Upper lobe of right lung (tissue), 1 donor: ENCODE measurements around the gene TMEM207. TPM values are rescaled to one million over a fixed set of nuclear protein-coding genes. Genes with fewer than 3 reads are reported as not detected.
"Not testable (repeated sequence)": the region's sequence is repeated elsewhere in the genome, so short reads cannot be mapped to it uniquely, and the experiment has no call there.

Experiments
- ATAC-seq: fragments of 200-7000 bp; cut with Tn5 transposase; one replicate; pipeline ENCODE4 v1.9.1; 2020; ENCODE audit warnings: mild to moderate bottlenecking, moderate library complexity
- DNase-seq: peaks from one replicate; pipeline ENCODE4 v3.0.0-alpha.2; 2020
- H3K27ac ChIP-seq: fragments of 200-600 bp; one replicate; pipeline ENCODE4 v1.8.0; 2022
- H3K27me3 ChIP-seq: fragments of 200-600 bp; one replicate; pipeline ENCODE4 v1.8.0; 2022; ENCODE audit warnings: mild to moderate bottlenecking
- H3K36me3 ChIP-seq: fragments of 200-600 bp; one replicate; pipeline ENCODE4 v1.8.0; 2022
- H3K4me1 ChIP-seq: fragments of 200-600 bp; one replicate; pipeline ENCODE4 v1.8.0; 2022
- H3K4me3 ChIP-seq: fragments of 200-600 bp; one replicate; pipeline ENCODE4 v1.8.0; 2022; ENCODE audit warnings: mild to moderate bottlenecking
- H3K9me3 ChIP-seq: fragments of 200-600 bp; one replicate; pipeline ENCODE4 v1.8.0; 2022
- intact Hi-C: fragments of 100-400 bp; cut with DNase I; formaldehyde crosslinking; loops from one replicate; pipeline ENCODE4 v1.11.0; 2022
- total RNA-seq: library from RNA; stranded (reverse); fragmentation: NEBNext Ultra II Directional; extraction: Animal tissue kit (Norgen Biotek cat#: 25700); gene quantifications from one replicate; pipeline ENCODE4 v1.2.1, GENCODE V29; 2021
- TF ChIP-seq, protein P1 (sequence below): fragments of 200-600 bp; IDR thresholded peaks from one replicate; pipeline ENCODE4 v1.8.0; 2022; ENCODE audit warnings: antibody characterized with exemption
- donor health status: DM: no; HTN: yes; CAD: no; lungs with severe emphysema.

Gene TMEM207
- total RNA-seq, 1 donor from 2014 or later, result not detected

- Histone ChIP-seq H3K27ac (no peak overlapping the region), H3K4me1 (no peaks in the 10 kb centered on the region), H3K9me3 (no peaks in the 10 kb centered on the region), H3K4me3 (no peak overlapping the region), H3K27me3 (no peaks in the 10 kb centered on the region), H3K36me3 (no peaks in the 10 kb centered on the region)
- no peak for DNase-seq
- TF ChIP-seq, protein P1, sequence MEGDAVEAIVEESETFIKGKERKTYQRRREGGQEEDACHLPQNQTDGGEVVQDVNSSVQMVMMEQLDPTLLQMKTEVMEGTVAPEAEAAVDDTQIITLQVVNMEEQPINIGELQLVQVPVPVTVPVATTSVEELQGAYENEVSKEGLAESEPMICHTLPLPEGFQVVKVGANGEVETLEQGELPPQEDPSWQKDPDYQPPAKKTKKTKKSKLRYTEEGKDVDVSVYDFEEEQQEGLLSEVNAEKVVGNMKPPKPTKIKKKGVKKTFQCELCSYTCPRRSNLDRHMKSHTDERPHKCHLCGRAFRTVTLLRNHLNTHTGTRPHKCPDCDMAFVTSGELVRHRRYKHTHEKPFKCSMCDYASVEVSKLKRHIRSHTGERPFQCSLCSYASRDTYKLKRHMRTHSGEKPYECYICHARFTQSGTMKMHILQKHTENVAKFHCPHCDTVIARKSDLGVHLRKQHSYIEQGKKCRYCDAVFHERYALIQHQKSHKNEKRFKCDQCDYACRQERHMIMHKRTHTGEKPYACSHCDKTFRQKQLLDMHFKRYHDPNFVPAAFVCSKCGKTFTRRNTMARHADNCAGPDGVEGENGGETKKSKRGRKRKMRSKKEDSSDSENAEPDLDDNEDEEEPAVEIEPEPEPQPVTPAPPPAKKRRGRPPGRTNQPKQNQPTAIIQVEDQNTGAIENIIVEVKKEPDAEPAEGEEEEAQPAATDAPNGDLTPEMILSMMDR, result no peak
- intact Hi-C loops, result no loop called here
- no peak for ATAC-seq
Observed at GRCh38 chr3:190486908-190487607, 37.4 kb upstream of the TMEM207 start.

DNA sequence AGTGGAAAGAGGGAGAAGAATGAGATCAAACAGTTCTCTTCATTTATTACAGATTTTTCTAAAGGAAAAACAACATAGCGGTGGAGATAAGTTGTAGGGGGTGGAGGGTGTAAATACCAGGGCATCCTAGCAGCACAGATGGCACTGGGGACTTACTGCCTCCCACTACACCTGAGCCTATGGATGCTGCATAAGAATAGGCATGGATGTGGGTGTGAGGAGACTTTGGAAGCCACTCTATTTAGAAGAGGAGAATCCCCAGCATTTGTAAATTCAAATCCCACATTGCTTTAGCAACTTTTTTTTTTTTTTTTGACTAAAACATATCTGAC is 36.8 kb upstream of the TMEM207 start:
- H3K4me3 ChIP-seq, result no peak overlapping the region

GRCh38 chr3:190485830-190486532 is 36.3 kb upstream of the TMEM207 start:
- Histone ChIP-seq H3K27me3 (no peaks in the 10 kb centered on the region), H3K4me1 (no peaks in the 10 kb centered on the region), H3K9me3 (no peaks in the 10 kb centered on the region), H3K36me3 (no peaks in the 10 kb centered on the region), H3K4me3 (no peak overlapping the region), H3K27ac (no peak overlapping the region)
- DNase-seq, result no peak
- no peak for ATAC-seq
- intact Hi-C loops, result no loop called here
- TF ChIP-seq, protein P1, result no peak

More for the DNA sequence above, 36.8 kb upstream of the TMEM207 start:
- intact Hi-C loops, result no loop called here
- ATAC-seq, result no peak
- Histone ChIP-seq H3K4me1 (no peaks in the 10 kb centered on the region), H3K36me3 (no peaks in the 10 kb centered on the region), H3K9me3 (no peaks in the 10 kb centered on the region), H3K27me3 (no peaks in the 10 kb centered on the region), H3K27ac (no peak overlapping the region)
- TF ChIP-seq, protein P1, result no peak
- no peak for DNase-seq

- no peak overlapping the region for H3K27ac ChIP-seq
- ATAC-seq, result no peak
- no peaks in the 10 kb centered on the region for H3K4me1 ChIP-seq
- H3K27me3 ChIP-seq, result no peaks in the 10 kb centered on the region
- no peaks in the 10 kb centered on the region for H3K36me3 ChIP-seq
- no peaks in the 10 kb centered on the region for H3K9me3 ChIP-seq
- intact Hi-C loops, result no loop called here
- DNase-seq, result no peak
- TF ChIP-seq, protein P1, result no peak
- no peak overlapping the region for H3K4me3 ChIP-seq
Observed at GRCh38 chr3:190481779-190482178, 32.1 kb upstream of the TMEM207 start.

GRCh38 chr3:190473261-190473660 is 23.6 kb upstream of the TMEM207 start:
- not testable (repeated sequence) for ATAC-seq, DNase-seq, H3K9me3 ChIP-seq

DNA sequence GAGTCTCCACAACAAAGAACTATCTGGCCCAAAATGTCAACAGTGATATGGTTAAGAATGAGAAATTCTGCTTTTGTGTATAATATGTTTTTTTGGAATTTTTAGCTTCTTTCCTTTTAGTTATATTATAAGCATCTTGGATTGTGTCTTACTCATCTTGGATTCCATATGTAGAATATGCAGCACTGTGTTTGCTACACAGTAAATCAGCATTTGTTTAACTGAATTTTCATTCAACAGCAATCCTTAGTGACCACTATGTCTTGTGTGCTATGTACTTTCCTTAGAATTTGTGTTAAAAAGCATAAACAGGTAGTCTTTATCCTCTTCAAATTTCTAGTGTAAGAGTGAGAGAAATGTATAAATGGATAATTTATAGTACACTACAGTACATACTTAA is 18.2 kb upstream of the TMEM207 start:
- DNase-seq, result no peak
- intact Hi-C loops, result no loop called here
- H3K4me3 ChIP-seq, result no peak overlapping the region
- no peaks in the 10 kb centered on the region for H3K27me3 ChIP-seq
- H3K9me3 ChIP-seq, result no peaks in the 10 kb centered on the region
- ATAC-seq, result no peak
- TF ChIP-seq, protein P1, result no peak
- H3K27ac ChIP-seq, result no peak overlapping the region
- H3K36me3 ChIP-seq, result no peaks in the 10 kb centered on the region
- no peaks in the 10 kb centered on the region for H3K4me1 ChIP-seq

More at GRCh38 chr3:190473261-190473660, 23.6 kb upstream of the TMEM207 start:
- H3K27ac ChIP-seq, H3K36me3 ChIP-seq, H3K4me1 ChIP-seq, H3K27me3 ChIP-seq, H3K4me3 ChIP-seq, intact Hi-C loops: not testable (repeated sequence)
